Activated T-cell treated with anti-CD3 and anti-CD28 coated beads for 48 hours (primary cell): ENCODE data around the gene NPBWR2.
"Not testable (repeated sequence)": the region's sequence is repeated elsewhere in the genome, so short reads cannot be mapped to it uniquely, and the experiment has no call there.

Experiments
- DNase-seq: peaks from one replicate; pipeline ENCODE4 v3.0.0-alpha.2; 2020; ENCODE audit warnings: low read depth

The NPBWR2 gene

GRCh38 chr20:64144144-64144912, 37.0 kb upstream of the NPBWR2 start:
- DNase-seq: no peak

- DNase-seq: no peak
Measured at GRCh38 chr20:64143018-64143801, 35.8 kb upstream of the NPBWR2 start.

- no peak for DNase-seq
Measured at GRCh38 chr20:64142590-64142989, 35.2 kb upstream of the NPBWR2 start.

GRCh38 chr20:64140956-64141355, 33.6 kb upstream of the NPBWR2 start:
- DNase-seq: no peak

GRCh38 chr20:64140061-64140931, 32.9 kb upstream of the NPBWR2 start:
- no peak for DNase-seq

- DNase-seq: no peak
Measured at GRCh38 chr20:64139199-64140060, 32.1 kb upstream of the NPBWR2 start.

- DNase-seq: no peak
Measured at GRCh38 chr20:64138276-64138815, 31.0 kb upstream of the NPBWR2 start.

- DNase-seq: no peak
Measured at GRCh38 chr20:64137598-64138031, 30.2 kb upstream of the NPBWR2 start.

- DNase-seq: no peak
Measured at GRCh38 chr20:64136004-64136710, 28.8 kb upstream of the NPBWR2 start.

- DNase-seq: not testable (repeated sequence)
Measured at GRCh38 chr20:64134744-64135143, 27.4 kb upstream of the NPBWR2 start.

- DNase-seq: no peak
Measured at GRCh38 chr20:64133951-64134407, 26.6 kb upstream of the NPBWR2 start.

GRCh38 chr20:64131406-64131805, 24.0 kb upstream of the NPBWR2 start:
- DNase-seq: no peak

GRCh38 chr20:64130876-64131275, 23.5 kb upstream of the NPBWR2 start:
- no peak for DNase-seq

- DNase-seq: no peak
Measured at GRCh38 chr20:64130271-64130670, 22.9 kb upstream of the NPBWR2 start.

GRCh38 chr20:64129146-64129782, 21.9 kb upstream of the NPBWR2 start:
- no peak for DNase-seq

- not testable (repeated sequence) for DNase-seq
Measured at GRCh38 chr20:64123517-64123916, 16.2 kb upstream of the NPBWR2 start.

GRCh38 chr20:64122927-64123326, 15.6 kb upstream of the NPBWR2 start:
- not testable (repeated sequence) for DNase-seq

GRCh38 chr20:64121586-64121985, 14.2 kb upstream of the NPBWR2 start:
- no peak for DNase-seq

- DNase-seq: no peak
Measured at GRCh38 chr20:64119681-64120341, 12.4 kb upstream of the NPBWR2 start.
